Muscle of arm (tissue), 14 donors: ENCODE data around the gene ZNF544. TPM values are rescaled to one million over a fixed set of nuclear protein-coding genes. Genes with fewer than 3 reads are reported as not detected.
A peak's percentile ranks its signal among the peaks of the same experiment; 100 is the strongest.

ENCODE experiments used
- DNase-seq: peaks from one replicate; pipeline ENCODE4 v3.0.0-alpha.2; 2013
- long read RNA-seq, 11 donors: transcript quantifications; one replicate each; lab custom pipeline, GENCODE V29; 2026
- polyA plus RNA-seq, 12 donors: library from polyadenylated mRNA; unstranded; fragments of 120-200 nt; gene quantifications; one replicate each; pipeline ENCODE4 v1.2.1, GENCODE V29; 2013; ENCODE audit not compliant: insufficient read length in 12 of 12

ZNF544 gene
- 10 to 100 TPM in 11 of 12 donors, not detected in 1; 13.0 to 24.3 (median 16.1) TPM for polyA plus RNA-seq
- long read RNA-seq, donor 1, partial matches to known transcripts: 0 of 10 reads
- long read RNA-seq, donor 1, other reads (novel, unspliced or antisense): 9 of 10 reads
- long read RNA-seq, donor 2: 0 reads
- long read RNA-seq, donor 3, partial matches to known transcripts: 0 of 1 reads
- long read RNA-seq, donor 3, other reads (novel, unspliced or antisense): 0 of 1 reads
- long read RNA-seq, donor 4, partial matches to known transcripts: 0 of 2 reads
- long read RNA-seq, donor 4, other reads (novel, unspliced or antisense): 0 of 2 reads
- long read RNA-seq, donor 5, partial matches to known transcripts: 0 of 1 reads
- long read RNA-seq, donor 5, other reads (novel, unspliced or antisense): 0 of 1 reads
- long read RNA-seq, donor 6: 0 reads
- long read RNA-seq, donor 7, partial matches to known transcripts: 0 of 1 reads
- long read RNA-seq, donor 7, other reads (novel, unspliced or antisense): 0 of 1 reads
- long read RNA-seq, donor 8, partial matches to known transcripts: 0 of 1 reads
- long read RNA-seq, donor 8, other reads (novel, unspliced or antisense): 0 of 1 reads
- long read RNA-seq, donor 9, partial matches to known transcripts: 0 of 1 reads
- long read RNA-seq, donor 9, other reads (novel, unspliced or antisense): 0 of 1 reads
- long read RNA-seq, donor 10, partial matches to known transcripts: 0 of 3 reads
- long read RNA-seq, donor 10, other reads (novel, unspliced or antisense): 0 of 3 reads
- long read RNA-seq, donor 11, partial matches to known transcripts: 0 of 5 reads
- long read RNA-seq, donor 11, other reads (novel, unspliced or antisense): 0 of 5 reads

DNA sequence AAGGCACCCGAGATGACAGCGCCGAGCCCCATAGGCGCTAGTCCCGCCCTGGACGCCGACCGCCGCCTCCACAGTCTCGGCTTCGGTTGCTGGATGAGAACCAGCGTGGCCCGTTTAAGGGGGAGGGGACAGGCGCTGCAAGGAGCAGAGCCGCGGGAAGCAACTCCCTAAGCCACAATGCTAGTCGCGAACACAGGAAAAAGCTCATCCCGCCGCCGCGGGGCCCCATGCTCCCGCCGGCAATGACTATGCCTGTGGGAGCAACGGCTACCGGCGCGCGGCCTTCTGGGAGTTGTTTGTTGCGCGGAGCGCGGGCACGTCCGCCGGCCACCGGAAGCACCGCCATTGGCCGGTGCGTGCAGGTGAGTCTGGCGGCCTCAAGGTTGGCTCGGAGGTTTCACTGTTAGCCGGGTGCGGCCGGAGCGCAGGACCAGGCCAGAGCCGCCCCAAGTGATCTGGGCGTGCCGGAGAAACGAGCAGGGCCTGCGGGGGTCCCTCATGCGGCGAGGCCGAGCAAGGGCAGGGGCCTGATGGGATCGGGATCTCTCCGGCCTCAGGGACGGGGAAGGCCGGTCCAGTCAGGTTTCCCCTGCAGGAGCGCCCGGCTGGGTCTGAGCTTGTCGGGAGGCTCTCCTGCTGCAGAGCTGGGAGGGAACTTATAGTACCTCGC lies at the start of gene ZNF544:
TSS of gene ZNF544 (plus strand) at position 330 of the 670 bp plus-strand sequence. CDS start 15,110 bp downstream, outside the sequence.
- peak; percentile 69 for DNase-seq

DNA sequence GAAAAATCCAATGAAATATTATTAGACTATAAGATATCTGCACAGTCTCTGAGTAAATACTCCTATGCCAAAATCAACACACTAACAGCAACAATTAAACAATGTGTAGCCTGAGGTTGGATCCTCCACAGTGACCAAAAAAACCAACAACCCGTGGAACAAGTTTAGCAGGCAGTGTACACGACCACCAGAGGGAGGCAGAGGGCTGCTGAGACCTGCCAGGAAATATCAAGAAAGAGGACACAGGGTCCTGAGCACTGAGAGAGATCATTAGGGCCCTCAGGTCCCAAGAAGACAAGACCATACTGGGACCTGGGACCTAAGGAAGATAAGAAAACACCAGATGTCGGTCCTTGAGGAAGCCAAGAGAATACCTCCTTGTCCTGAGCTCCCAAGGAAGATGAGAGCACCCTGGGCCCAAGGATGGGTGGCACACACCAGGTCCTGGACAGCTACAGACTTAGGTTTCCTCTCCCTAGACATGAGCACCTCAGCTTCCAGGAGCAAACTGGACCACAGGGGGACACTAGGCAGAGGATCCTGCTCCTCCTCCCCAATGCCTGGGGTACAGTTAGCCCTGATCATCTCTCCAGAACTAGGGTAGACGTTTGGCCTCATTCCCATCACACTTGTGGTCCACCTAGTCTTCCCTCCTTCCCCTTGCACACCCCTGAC lies 46.7 kb upstream of the ZNF544 start:
- DNase-seq: peak; percentile 8

DNA sequence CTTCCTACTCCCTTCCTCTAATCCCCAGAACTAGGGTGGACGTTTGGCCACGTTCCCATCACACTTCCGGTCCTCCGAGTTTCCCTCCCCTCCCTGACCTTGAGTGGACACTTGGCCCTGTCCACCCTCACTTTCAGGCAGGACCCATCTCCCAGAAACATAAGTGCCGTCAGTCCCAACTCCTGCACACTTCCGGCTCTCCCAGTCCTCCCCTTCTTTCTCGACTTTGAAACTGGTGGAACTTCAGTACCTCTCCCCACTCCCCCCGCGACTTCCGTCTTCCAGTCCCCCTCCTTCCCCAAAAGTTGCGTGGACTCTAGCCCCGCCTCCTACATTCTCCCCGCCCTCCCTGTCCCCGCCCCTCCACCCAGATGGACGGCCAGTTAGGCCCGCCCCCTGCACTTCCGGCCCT lies 46.1 kb upstream of the ZNF544 start:
- no peak for DNase-seq

DNA sequence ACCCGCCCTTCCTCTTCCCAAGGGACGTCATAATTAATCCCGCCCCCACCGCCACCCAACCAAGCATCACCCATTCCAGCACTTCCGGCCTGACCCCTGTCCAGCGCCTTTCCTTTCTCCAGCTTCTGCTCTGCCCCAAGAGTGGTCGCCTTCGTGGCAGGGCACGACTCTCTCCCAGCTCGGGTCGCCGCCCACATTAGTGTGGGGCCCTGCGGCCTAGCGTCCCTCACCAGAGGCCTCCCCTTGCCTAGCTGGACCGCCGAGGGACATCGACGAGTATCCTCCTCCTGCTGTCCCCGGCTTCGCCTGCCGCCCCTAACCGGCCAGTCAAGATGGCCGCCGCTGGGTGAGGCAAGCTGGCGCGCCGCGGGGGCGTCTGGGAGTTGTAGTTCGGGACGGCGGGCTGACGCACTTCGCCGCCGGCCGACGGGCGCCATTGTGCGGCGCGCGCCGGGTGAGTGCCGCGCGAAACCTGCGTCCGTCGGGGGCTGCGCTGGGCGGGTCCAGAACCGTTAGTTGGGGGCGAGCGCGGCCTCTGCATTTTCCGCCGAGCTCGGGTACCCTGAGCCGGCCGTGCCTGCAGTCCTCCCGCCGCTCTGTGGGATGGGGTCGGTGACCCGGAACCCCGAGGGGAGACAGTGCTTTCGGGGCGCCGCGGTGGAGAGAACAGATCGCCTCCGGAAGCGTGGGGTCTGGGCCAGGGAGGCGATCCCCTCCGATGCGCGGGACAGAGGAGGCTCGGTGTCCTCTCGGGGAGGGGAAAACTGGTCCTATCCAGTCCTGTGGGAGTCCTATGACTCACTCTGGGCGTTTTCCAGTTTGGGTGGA lies 45.5 kb upstream of the ZNF544 start, which contains the start of gene ZNF274:
TSS of gene ZNF274 (plus strand) at position 73 of the 828 bp plus-strand sequence. CDS start 905 bp downstream, outside the sequence.
- DNase-seq: peak; percentile 89

DNA sequence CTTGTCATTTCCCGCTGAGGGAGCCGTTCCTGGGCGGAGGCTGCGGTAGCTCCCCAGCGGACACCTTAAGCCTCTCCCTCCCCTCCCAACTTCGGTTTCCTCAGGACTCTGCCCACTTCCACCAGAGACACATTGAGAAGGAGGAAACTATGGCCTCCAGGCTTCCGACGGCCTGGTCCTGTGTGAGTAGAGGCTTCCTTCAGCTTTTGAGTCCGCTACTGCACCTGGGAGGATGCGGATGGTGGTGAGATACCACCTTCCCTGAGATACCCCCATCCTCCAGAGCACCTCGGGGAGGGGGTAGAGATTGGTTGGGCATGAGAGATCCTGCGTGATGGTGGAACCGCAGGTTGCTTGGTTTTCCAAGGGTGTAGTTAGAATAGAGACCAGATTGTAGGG lies 44.9 kb upstream of the ZNF544 start:
- DNase-seq: no peak

DNA sequence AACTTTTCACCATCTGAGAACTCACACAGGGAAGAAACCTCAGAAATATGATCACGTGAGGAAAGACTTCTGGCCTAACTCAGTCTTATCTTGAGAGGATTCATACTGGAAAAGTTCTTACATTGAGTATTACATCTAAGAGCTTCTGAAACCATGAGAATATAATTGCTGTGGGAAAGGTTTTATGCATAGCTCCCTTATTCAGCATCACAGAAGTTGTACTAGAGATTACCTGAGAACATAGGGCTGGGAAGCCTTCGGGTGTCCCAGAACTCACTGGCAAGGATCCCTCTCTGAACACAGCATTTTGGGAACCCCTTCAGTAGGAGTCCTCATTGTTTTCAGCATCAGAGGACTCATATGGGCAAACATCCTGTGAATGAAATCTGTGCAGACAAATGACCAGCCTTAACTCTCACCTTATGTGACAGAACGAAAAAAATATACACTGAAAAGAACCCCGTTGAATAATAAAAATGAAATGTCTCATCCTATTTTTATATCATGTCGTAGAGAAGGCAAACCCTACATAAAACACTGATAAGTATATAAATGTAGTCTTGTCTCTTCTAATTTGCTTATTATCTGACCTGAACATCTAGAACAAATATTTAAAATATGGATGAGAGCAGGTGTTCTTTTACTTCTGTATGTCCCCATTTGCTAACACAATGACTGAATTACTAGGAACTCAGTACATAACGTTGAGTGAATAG lies 31.7 kb upstream of the ZNF544 start:
- DNase-seq: no peak

DNA sequence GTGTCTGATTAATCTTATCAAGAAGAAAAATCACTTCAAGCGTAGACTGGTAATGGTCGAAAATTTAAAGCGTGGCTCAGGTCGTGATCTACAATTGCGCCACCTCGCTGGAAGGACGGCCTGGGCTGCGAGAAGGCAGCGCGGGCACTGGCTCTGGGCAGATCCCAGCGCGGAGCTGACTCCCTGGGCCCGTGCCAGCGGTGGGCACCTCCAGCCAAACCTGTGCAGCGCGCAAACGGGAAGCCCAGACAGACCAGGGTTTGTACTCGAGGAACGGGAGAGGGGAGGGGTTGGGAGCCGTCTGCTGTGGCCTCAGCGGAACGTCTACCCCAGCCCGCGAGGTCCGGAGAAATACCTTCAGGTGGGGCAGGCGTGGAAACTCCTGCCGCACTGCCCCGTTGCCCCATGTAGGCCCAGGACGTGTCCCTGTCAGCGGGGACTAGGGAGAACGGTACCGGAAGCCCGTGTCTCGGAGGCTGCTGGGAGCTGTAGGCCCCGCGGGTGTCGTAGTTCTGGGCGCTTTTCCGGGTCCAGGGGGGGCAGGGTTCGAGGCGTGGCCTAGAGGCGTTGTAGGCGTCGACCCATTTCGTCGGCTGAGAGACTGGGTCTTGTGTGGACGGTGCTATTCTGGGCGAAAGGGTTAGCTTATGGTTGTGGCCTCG lies 24.8 kb upstream of the ZNF544 start:
- DNase-seq: no peak

DNA sequence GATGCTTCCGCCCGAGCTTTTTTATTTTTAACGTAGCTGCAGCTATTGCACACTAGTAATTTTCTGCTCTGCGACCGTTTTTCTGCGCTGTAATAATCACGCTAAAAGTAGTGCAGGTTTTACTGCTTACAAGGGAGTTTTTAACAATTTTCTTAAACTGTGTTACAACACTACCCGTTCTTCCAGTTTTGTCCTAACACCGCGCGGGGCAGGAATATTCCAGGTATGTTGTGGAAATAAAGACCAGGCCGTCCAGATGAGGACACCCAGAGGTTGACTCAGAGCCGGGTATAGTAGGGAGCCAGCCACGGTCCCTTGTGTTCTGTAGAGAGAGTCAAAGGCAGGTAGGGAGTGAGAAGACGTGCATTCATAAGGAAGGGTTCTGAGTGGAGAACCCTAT lies 24.1 kb upstream of the ZNF544 start:
- no peak for DNase-seq

DNA sequence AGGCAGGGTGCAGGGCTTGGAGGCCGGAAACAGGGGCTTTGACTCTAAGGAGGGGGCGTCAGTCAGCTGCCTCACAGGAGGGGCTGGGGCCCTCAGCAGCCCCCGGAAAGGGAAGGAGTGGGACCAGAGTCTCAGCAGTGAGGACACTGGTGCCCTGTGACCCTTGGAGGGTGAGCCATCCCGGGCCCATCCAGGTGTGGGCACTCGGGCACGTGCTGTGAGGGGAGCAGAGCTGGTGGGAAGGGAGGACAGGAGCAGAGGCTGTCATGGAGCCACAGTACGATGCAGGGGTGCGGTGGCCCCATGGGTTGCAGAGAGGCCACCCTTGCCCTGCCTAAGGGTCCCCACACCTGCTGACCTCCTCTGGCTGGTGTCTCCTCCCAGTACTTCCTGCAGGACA lies 19.1 kb upstream of the ZNF544 start:
- DNase-seq: no peak

DNA sequence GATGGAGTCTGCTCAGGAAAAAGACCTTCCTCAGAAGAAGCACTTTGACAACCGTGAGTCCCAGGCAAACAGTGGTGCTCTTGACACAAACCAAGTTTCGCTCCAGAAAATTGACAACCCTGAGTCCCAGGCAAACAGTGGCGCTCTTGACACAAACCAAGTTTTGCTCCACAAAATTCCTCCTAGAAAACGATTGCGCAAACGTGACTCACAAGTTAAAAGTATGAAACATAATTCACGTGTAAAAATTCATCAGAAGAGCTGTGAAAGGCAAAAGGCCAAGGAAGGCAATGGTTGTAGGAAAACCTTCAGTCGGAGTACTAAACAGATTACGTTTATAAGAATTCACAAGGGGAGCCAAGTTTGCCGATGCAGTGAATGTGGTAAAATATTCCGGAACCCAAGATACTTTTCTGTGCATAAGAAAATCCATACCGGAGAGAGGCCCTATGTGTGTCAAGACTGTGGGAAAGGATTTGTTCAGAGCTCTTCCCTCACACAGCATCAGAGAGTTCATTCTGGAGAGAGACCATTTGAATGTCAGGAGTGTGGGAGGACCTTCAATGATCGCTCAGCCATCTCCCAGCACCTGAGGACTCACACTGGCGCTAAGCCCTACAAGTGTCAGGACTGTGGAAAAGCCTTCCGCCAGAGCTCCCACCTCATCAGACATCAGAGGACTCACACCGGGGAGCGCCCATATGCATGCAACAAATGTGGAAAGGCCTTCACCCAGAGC lies 16.2 kb upstream of the ZNF544 start:
- DNase-seq: no peak

DNA sequence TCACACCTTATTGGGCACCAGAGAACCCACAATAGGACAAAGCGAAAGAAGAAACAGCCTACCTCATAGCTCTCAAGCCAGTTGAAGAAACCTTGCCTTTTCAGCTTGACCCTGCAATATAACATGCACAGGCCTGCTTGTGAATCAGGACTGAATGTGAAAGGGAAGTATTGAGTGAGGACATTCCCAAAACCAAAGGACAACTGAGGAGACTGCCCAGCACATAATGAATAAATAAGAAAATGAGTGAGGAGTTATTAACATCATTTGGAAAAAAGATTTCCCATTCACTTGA lies 15.7 kb upstream of the ZNF544 start:
- no peak for DNase-seq

DNA sequence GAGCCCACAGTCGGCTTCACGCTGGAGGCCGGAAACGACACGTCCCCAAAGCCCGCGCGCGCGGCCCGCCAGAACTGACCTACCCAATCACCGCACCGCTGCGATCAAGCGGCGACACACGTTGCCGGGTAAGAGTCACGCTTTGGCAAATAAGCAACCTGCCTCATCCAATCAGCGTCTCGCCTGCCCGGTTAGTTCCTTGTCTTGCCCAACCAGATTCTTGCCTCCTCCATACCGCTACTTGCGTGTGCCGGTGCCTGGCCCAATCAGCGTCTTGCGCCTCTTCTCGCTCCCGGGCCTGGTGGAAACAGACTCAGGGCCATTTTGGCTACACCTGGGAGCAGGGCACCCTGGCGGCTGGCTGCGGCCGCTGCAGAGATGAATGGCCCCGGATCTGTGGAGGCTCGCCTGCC lies 11.6 kb upstream of the ZNF544 start:
- DNase-seq: no peak

DNA sequence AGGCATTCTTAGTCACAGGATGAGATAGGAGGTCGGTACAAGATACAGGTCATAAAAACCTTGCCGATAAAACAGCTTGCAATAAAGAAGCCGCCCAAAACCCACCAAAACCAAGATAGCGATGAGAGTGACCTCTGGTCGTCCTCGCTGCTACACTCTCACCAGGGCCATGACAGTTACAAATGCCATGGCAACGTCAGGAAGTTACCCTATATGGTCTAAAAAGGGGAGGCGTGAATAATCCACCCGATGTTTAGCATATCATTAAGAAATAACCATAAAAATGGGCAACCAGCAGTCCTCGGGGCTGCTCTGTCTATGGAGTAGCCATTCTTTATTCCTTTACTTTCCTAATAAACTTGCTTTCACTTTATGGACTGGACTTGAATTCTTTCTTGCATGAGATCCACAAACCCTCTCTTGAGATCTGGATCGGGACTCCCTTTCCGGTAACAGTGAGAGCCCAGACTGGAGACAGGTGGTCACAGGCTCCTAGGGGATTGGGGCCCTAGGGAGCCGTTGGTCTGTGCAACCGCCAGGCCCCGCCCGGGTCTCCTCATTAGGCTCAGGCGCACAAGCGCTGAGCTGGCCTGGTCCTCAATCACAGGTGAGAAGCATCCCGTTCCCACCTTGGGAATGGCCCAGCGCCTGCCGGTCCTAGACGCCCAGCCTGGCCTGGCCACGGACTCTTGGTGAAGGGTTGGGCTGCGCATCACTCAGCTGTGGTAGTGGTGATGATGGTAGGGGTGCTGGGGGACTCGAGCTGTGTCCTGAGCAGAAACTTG lies 10.9 kb upstream of the ZNF544 start:
- no peak for DNase-seq

DNA sequence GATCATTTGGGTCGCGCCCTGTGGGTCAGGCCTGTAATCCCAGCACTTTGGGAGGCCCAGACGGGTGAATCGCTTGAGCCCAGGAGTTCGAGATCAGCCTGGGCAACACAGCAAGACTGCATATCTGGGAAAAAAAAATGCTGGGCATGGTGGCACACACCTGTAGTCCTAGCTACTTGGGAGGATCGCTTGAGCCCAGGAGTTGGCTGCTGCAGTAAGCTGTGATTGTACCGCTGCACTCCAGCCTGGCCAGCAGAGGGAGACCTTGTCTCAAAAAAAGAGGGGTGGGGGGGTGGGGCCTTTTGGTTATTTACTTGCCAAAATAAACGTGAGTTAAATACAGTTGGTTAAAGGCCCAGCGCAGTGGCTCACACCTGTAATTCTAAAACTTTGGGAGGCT lies 9.8 kb upstream of the ZNF544 start:
- DNase-seq: no peak

DNA sequence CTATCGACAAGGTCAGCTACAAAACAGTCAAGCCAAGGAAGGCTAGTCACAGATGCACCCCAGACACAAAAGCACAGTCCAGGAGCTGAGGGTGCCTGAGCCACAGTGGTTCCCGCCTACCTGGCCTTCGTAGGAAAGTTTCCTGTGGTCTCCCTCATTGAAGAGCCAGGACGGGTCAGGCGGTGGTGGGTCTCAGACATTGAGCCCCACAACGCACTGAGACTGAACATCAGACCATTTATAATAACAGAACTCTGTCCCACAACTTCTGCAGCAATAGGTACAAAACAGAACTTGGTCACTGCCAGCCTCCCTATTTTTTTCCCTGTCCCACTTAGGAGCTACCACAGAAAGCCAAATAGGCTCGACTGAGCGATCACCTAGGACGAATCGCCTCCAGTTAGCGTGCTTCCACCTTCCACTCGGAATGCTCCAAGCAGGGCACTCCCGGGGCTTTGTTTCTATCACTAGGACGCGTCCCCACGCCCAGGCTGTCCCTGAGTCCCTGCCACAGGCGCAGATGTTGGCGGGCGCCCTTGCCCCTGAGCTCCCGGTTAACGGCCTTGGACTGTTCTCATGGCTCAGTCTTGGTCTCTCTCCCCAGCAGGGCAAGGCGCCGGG lies 640 bp upstream of the ZNF544 start:
- DNase-seq: no peak

DNA sequence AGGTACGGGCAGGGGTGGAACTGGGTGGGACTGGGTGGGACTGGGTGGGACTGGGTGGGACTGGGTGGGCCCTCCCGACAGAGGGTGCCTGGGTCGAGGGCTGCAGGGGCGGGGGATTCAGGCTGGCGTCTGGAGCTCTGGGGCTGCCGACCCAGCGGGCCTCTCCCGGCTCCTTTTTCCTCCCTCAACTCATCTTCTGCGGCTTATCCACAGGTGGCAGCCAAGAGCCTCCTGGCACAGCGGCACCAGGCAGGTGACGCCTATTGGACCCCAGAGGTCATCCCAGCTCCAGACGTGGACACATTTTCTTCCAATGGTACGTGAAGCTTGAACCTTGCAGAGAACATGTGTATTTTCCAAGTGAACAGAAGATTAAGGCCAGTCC lies 533 bp downstream of the ZNF544 start:
- DNase-seq: peak; percentile 14

DNA sequence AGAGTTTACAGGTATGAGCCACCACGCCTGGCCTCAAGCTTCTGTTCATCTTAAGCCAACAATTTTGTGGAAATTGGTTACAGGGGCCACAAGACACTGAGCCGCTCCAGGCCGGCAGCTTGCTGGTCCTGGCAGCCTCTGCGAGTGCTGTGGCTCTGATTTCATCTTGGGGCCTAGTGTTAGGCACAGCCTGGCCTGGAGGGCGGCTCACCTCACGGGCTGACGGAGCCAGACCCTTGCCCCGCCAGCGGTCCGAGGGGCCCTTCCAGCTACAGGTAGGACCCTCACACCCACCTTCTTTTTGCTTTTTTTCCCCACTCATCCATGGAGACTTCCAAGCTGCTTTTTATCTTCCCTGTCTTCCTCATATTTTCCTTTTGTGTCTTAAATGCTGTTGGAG lies 8.6 kb downstream of the ZNF544 start:
- no peak for DNase-seq

DNA sequence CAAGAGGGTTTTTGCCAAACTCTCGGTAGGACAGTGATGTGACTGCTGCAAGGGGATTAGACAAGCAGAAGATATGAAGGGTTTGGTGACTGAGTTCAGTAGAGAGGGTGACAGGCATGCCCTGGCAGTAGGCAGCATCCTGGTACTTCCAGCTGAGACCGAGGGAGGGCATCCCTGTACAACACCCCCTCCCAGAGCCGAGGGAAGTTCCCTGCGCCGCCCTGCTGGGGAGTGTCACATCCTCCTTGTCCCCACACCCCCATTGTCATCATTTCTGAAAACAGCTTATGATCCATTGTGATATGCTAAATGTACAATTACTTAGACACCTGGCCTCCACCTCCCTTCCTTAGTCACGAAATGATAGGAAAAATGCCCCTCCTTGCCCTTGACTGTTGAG lies 14.6 kb downstream of the ZNF544 start:
- DNase-seq: no peak
